KOPT-K1 (cell line): ENCODE measurements around the gene CFAP99.

Source experiments
- H3K27ac ChIP-seq: fragments of 200-600 bp; sonication (generic); 2 replicates; pipeline ENCODE4 v1.5.1; 2016; ENCODE audit warnings: antibody characterized with exemption, mild to moderate bottlenecking, low read depth, low read length; ENCODE audit not compliant: poor library complexity, severe bottlenecking
- H3K36me3 ChIP-seq: fragments of 200-600 bp; sonication (generic); 2 replicates; pipeline ENCODE4 v1.5.1; 2017; ENCODE audit warnings: antibody characterized with exemption, mild to moderate bottlenecking, low read length, moderate library complexity; ENCODE audit not compliant: insufficient read depth
- H3K9me3 ChIP-seq: fragments of 200-600 bp; sonication (generic); 2 replicates; pipeline ENCODE4 v1.5.1; 2017; ENCODE audit warnings: antibody characterized with exemption, low read length, mild to moderate bottlenecking; ENCODE audit not compliant: insufficient read depth, poor library complexity, severe bottlenecking

CFAP99 gene

DNA sequence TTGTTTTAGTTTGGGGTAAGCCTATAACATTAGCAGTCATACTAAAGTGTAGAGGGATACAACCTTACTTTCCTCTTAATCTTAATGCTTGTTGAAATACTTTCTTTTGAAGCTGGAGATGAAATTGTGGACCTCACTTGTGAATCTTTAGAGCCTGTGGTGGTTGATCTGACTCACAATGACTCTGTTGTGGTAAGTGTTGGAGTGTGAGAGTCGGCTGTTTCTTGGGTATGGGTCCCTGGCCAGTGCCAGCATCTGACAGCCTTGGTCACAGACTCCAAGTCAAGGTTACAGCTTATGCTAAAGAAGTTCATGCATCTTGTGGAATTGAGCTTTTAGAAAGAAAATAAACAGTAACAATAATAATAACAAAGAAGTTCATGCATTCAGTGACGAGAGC is 81.8 kb downstream of the CFAP99 start:
- H3K36me3 ChIP-seq = peaks cover 97% of the 10 kb centered on the region
- no peak overlapping the region for H3K27ac ChIP-seq
- H3K9me3 ChIP-seq = no peaks in the 10 kb centered on the region

DNA sequence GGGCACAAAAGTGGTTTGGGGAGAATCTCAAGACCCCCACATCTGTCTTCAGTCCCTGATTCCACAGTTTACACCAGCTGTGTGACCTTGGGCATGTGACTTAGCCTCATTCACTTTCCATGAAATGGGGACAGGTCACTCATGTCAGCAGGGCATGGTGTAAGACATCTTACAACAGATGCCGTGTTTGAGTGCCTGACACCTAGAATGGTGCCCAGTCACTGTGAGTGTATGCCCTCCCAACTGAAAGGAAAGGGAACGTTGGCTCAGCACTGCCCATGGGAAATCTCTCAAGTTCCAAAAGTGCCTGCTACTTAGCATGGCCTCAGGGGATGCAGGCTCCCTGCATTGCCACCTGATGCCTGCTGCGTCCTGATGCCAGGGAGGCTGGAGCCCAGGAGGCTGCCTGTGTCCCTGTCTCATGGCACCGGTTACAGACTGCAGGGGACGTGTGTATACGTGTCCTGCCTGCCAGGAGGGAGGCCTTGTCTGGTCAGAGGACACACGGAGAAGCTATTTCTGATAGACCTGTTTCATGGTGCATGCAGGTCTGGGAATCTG is 82.4 kb downstream of the CFAP99 start:
- H3K36me3 ChIP-seq = peaks cover 97% of the 10 kb centered on the region
- no peak overlapping the region for H3K27ac ChIP-seq
- H3K9me3 ChIP-seq = no peaks in the 10 kb centered on the region

DNA sequence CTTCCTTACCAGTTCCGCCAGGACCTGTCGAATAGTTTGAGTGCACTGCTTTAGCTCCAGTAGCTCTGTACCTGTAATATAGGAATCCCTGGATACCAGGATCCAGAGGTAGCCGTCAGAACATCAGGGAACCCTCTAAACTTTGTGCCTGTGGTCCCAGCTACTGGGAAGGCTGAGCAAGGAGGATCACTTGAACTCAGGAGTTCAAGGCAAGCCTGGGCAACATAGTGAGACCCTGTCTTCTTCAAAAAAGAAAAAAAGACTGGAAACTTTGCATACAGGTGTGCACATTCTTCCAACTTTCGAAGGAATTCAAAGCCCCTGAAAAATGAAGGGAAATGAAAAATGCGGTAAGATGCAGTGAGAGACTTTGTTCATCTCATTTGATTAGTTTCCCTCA is 85.1 kb downstream of the CFAP99 start:
- H3K36me3 ChIP-seq = peaks cover 97% of the 10 kb centered on the region
- H3K9me3 ChIP-seq = no peaks in the 10 kb centered on the region
- no peak overlapping the region for H3K27ac ChIP-seq

DNA sequence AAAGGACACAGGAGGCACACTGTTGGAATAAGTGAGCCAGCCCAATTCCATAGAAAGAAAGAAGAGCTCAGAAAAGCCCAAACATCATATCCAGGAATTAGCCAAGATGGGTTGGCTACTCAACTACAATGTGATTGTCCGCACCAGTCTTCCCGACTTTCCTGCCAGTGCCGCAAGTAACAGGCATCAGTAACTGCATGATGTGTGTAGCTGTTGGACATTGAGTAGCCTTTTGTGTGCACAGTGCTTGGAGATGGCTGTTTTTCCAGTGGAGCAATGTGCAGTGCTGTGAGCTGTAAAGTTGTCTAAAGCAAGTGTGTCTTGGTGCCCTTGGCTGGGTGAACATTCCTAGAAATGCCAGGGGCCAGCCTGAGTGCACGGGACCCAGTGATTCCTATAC is 88.5 kb downstream of the CFAP99 start:
- Histone ChIP-seq H3K36me3 (peaks cover 96% of the 10 kb centered on the region), H3K27ac (no peak overlapping the region), H3K9me3 (no peaks in the 10 kb centered on the region)

DNA sequence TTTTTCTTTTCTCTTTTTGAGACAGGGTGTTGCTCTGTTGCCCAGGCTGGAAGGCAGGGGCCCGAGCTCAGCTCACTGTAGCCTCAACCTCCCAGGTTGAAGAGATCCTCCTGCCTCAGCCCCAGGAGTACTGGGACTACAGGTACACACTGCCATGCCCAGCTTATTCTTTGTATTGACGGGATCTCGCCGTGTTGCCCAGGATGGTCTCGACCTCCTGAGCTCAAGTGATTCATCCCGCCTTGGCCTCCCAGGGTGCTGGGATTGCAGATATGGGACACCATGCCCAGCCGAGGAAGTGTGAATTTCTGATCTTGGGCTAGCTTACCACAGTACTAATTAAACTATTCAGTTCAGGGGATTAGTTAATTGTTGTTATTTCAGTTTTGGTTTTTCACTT is 89.1 kb downstream of the CFAP99 start:
- no peaks in the 10 kb centered on the region for H3K9me3 ChIP-seq
- H3K36me3 ChIP-seq = peaks cover 96% of the 10 kb centered on the region
- H3K27ac ChIP-seq = no peak overlapping the region

DNA sequence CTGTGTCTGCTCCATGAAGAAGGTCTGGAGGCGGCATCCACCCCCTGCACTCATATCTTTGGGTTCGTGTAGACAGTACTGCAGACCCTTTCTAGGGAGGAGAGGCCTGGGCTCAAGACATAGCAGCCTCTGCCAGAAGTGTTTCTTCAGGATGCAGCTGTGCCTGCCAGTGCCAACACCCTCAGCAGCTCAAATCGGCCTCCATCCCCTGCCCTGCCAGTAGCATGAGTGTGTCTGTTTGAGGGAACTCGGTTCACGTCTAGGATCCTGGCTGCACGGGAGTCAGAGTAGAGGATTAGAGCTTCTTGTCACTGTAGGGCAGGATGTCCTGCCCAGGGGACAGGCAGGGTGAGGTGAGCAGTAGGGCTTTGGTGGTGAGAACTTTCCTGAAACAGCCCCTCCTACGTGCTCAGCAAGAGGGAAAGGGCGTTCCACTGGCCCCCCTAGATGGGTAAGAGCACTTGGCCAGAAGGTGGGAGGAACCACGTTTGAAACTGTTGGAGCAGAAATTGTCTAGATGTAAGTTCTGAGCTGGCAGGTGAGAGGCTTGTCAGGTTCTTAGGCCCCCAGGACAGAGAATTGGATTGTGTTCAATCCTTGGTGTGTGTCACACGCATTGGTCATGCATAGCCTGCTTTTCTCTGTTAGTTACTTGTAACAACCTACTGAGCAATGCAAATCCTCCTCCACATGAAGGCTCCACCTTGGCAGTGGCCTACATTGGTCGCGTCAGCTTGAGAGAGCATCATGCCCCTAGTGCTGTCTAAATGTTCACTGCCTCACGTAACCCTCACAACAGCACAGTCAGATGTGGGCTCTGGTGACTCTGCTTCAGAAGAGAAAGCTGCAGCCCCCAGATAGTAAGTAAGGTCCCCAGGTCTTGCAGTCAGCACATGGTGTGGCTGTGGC is 91.8 kb downstream of the CFAP99 start:
- H3K9me3 ChIP-seq = no peaks in the 10 kb centered on the region
- H3K27ac ChIP-seq = no peak overlapping the region
- peaks cover 99% of the 10 kb centered on the region for H3K36me3 ChIP-seq

DNA sequence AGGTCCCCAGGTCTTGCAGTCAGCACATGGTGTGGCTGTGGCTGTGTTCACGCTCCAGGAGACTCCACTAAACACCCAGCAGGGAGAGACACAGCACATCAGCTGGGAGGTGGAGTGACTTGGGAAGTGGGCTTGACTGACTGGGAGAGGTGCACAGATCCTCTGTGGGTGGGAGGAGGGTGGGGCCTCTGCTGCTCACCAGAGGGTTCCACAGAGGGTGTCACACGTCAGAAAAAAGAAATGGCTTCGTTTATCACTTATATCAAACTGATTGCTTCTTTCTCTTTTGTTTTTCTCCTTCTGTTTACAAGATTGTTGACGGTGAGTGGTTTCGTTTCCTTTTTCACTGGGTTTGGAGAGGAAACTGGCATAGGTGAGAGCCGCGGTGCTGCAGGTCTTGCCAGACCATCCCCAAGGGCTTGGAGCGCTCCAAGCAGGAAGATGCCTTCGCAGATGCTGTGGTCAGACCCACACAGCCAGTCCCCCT is 92.9 kb downstream of the CFAP99 start:
- Histone ChIP-seq H3K27ac (no peak overlapping the region), H3K36me3 (peaks cover 99% of the 10 kb centered on the region), H3K9me3 (no peaks in the 10 kb centered on the region)
